PC-9 (cell line): ENCODE measurements around the gene ANKRD26.

Experiments
- CTCF ChIP-seq: fragments of 200-600 bp; sonication (generic); conservative IDR thresholded peaks from 2 replicates; pipeline ENCODE4 v1.6.1; 2017; ENCODE audit warnings: mixed run types, antibody characterized with exemption, mild to moderate bottlenecking, moderate library complexity
- EZH2 ChIP-seq: fragments of 200-600 bp; sonication (generic); IDR thresholded peaks from 2 replicates; pipeline ENCODE4 v1.8.0; 2017; ENCODE audit warnings: antibody characterized with exemption, low read depth

DNA sequence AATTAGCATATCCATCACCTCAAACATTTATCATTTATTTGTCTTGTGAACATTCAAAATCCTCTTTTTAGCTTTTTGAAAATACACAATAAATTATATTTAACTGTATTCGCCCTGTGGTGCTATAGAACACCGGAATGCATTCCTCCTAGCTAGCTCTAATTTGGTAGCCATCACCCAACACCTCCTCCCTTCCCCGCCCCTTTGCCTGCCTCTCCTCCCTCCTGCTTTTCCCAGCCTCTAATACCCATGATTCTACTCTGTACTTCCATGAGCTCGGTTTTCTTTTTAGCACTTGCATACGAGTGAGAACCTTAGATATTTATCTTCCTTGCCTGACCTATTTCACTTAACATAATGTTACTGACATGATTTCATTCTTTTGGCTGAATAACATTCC lies 80.1 kb downstream of the ANKRD26 start:
- no peak for TF ChIP-seq CTCF
- no peak for TF ChIP-seq EZH2
